ENCODE measurements around the gene NPAS3.

GRCh38 chr14:32920696-32921276 lies 17.9 kb upstream of the NPAS3 start:
- TF ChIP-seq CTCF (IDR thresholded peaks at IDR 0.05), result no peak
- no peak for TF ChIP-seq POLR2A (IDR thresholded peaks at IDR 0.05)
